Measurements from ENCODE around the gene FMN1. TPM values are rescaled to one million over a fixed set of nuclear protein-coding genes. Genes with fewer than 3 reads are reported as not detected.

The FMN1 gene
- polyA plus RNA-seq, 1 experiment, result 3.7 TPM

DNA sequence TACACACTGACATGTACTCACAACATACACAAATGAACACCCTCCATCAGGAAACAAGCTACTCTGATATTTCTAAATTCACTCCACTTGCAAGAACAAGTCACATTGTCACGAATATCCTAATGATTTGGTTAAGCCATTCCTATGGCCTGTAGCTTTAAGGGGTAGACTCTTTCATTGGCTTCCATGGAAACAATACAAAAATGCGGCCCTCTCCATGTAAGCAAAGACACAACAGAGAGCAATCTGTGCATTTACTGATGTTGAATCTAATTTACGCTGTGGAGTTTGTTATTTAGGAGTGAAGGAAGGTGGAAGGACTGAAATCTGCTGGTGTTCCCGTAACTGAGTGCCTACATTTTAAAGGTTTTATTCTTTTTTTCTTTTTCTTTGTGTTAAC, 114.5 kb downstream of the FMN1 start:
- DNase-seq (ENCODE audit: low read depth, low spot score), result no peak
- Histone ChIP-seq H3K9me3 (ENCODE audit: control insufficient read depth, insufficient read depth, low read length) (no peaks in the 10 kb centered on the region), H3K27me3 (ENCODE audit: control insufficient read depth, insufficient read depth, low read length) (no peaks in the 10 kb centered on the region), H3K27ac (ENCODE audit: low read depth, low read length) (no peak overlapping the region), H3K4me3 (ENCODE audit: low read depth, low read length) (no peak overlapping the region)
- ChIA-PET CTCF (interaction anchor here (1.8 kb wide), 1 partner anchor 52 kb away, joined by 10 read pairs; no protein-coding TSS in a partner anchor), POLR2A (no interaction called here)
- TF ChIP-seq, protein P1, sequence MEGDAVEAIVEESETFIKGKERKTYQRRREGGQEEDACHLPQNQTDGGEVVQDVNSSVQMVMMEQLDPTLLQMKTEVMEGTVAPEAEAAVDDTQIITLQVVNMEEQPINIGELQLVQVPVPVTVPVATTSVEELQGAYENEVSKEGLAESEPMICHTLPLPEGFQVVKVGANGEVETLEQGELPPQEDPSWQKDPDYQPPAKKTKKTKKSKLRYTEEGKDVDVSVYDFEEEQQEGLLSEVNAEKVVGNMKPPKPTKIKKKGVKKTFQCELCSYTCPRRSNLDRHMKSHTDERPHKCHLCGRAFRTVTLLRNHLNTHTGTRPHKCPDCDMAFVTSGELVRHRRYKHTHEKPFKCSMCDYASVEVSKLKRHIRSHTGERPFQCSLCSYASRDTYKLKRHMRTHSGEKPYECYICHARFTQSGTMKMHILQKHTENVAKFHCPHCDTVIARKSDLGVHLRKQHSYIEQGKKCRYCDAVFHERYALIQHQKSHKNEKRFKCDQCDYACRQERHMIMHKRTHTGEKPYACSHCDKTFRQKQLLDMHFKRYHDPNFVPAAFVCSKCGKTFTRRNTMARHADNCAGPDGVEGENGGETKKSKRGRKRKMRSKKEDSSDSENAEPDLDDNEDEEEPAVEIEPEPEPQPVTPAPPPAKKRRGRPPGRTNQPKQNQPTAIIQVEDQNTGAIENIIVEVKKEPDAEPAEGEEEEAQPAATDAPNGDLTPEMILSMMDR (IDR thresholded peaks at IDR 0.05; ENCODE audit: low read depth, low read length), result no peak

DNA sequence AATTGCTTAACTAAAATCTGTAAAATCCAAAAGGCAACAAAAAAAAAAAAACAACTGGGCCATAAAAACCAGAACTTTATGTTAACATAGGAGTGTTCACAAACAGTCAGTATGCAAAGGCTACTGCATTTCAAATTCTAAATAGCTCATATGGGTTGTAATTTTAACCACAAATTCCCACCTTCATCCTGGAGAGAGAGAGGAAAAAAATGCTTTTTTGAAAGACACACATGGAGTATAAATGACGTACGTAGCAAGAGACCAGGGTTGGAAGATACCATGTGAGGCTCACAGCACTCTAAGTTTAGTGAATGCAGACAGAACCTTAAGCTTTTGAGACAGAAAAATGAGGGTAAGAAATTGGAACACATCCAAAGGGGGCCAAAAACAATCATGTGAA, 115.9 kb downstream of the FMN1 start:
- Histone ChIP-seq H3K27me3 (ENCODE audit: control insufficient read depth, insufficient read depth, low read length) (no peaks in the 10 kb centered on the region), H3K4me3 (ENCODE audit: low read depth, low read length) (no peak overlapping the region), H3K9me3 (ENCODE audit: control insufficient read depth, insufficient read depth, low read length) (no peaks in the 10 kb centered on the region), H3K27ac (ENCODE audit: low read depth, low read length) (no peak overlapping the region)
- TF ChIP-seq, protein P1 (IDR thresholded peaks at IDR 0.05; ENCODE audit: low read depth, low read length), result no peak
- DNase-seq (ENCODE audit: low read depth, low spot score), result no peak
- ChIA-PET CTCF (interaction anchor here (0.7 to 2.1 kb wide), 6 partner anchors 8 to 429 kb away, joined by 3 to 10 read pairs (median 6); no protein-coding TSS in a partner anchor), POLR2A (no interaction called here)

DNA sequence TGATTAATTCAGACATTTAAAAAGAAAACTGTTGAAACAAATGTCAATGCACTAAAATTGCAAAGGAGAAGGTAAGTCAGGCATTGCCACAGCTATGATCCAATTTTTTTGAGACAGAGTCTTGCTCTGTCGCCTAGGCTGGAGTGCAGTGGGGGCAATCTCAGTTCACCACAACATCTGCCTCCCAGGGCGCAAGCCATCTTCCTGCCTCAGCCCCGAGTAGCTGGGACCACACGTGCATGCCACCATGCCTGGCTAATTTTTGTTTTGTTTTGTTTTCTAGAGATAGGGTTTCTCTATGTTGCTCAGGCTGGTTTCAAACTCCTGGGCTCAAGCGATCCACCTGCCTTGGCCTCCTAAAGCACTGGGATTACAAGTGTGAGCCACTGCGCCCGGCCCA, 117.6 kb downstream of the FMN1 start:
- POLR2A ChIA-PET, result no interaction called here
- no peaks in the 10 kb centered on the region for H3K9me3 ChIP-seq (ENCODE audit: control insufficient read depth, insufficient read depth, low read length)
- CTCF ChIA-PET, result interaction anchor here (1.0 to 2.1 kb wide), 2 partner anchors 55 to 414 kb away, joined by 3 to 8 read pairs; no protein-coding TSS in a partner anchor
- DNase-seq (ENCODE audit: low read depth, low spot score), result no peak
- H3K4me3 ChIP-seq (ENCODE audit: low read depth, low read length), result no peak overlapping the region
- H3K27ac ChIP-seq (ENCODE audit: low read depth, low read length), result no peak overlapping the region
- TF ChIP-seq, protein P1 (IDR thresholded peaks at IDR 0.05; ENCODE audit: low read depth, low read length), result no peak
- H3K27me3 ChIP-seq (ENCODE audit: control insufficient read depth, insufficient read depth, low read length), result no peaks in the 10 kb centered on the region

DNA sequence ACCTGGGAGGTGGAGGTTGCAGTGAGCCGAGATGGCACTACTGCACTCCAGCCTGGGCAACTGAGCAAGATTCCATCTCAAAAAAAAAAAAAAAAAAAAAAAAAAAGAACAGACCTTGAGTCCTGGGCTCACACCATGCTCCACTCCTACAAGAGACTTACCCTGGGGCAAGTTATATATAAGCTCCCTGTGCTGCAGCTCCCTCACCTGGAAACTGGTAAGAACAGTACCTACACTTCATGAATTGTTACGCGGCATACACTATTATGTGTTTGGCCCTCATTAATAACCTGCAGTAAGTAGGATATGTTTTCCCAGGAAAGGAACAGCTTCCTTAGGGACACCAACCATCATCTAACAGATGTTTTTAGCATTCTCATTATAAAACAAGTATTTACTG, 119.6 kb downstream of the FMN1 start:
- Histone ChIP-seq H3K9me3 (ENCODE audit: control insufficient read depth, insufficient read depth, low read length) (no peaks in the 10 kb centered on the region), H3K4me3 (ENCODE audit: low read depth, low read length) (no peak overlapping the region), H3K27ac (ENCODE audit: low read depth, low read length) (no peak overlapping the region), H3K27me3 (ENCODE audit: control insufficient read depth, insufficient read depth, low read length) (no peaks in the 10 kb centered on the region)
- DNase-seq (ENCODE audit: low read depth, low spot score), result no peak
- ChIA-PET POLR2A (no interaction called here), CTCF (interaction anchor here (4.1 kb wide), 1 partner anchor 11 kb away, joined by 20 read pairs; no protein-coding TSS in a partner anchor)
- TF ChIP-seq, protein P1 (IDR thresholded peaks at IDR 0.05; ENCODE audit: low read depth, low read length), result no peak

DNA sequence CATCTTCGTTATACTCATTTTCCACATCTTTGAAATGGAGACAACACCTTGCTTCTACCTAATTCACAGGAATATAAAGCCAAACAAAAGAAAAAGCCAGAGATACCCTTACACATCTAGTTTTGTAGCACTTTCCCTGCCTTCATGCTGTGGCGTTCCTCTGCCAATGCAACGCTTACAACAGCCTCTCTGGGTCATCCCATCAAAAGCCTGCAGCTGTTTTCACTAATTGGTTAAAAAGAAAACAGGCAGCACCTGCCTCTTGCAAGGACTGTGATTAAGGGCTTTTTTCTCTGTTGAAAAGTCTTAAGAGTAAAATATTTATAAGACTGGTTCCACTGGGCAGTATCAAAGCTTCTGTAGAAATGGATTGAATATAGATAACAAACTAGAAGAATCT, 120.3 kb downstream of the FMN1 start:
- Histone ChIP-seq H3K9me3 (ENCODE audit: control insufficient read depth, insufficient read depth, low read length) (no peaks in the 10 kb centered on the region), H3K4me3 (ENCODE audit: low read depth, low read length) (no peak overlapping the region), H3K27ac (ENCODE audit: low read depth, low read length) (no peak overlapping the region), H3K27me3 (ENCODE audit: control insufficient read depth, insufficient read depth, low read length) (no peaks in the 10 kb centered on the region)
- DNase-seq (ENCODE audit: low read depth, low spot score), result no peak
- ChIA-PET CTCF (interaction anchor here (4.1 kb wide), 1 partner anchor 12 kb away, joined by 20 read pairs; no protein-coding TSS in a partner anchor), POLR2A (no interaction called here)
- TF ChIP-seq, protein P1 (IDR thresholded peaks at IDR 0.05; ENCODE audit: low read depth, low read length), result no peak

Data from AG04450 (cell line).